Coronary artery (tissue), 2 donors: ENCODE measurements around the gene FUBP3.

ENCODE experiments used
- DNase-seq: peaks from one replicate; pipeline ENCODE4 v3.0.0-alpha.2; 2017; ENCODE audit warnings: low spot score
- H3K27ac ChIP-seq, 2 donors: fragments of 200-600 bp; sonication (generic); one replicate each; pipeline ENCODE4 v1.5.1; 2016 to 2019
- H3K4me3 ChIP-seq: fragments of 200-600 bp; sonication (generic); 2 replicates; pipeline ENCODE4 v1.5.1; 2016; ENCODE audit warnings: mild to moderate bottlenecking, moderate library complexity
- CTCF ChIP-seq: fragments of 200-600 bp; sonication (generic); IDR thresholded peaks from one replicate; pipeline ENCODE4 v1.5.1; 2019; ENCODE audit warnings: antibody characterized with exemption

The FUBP3 gene

GRCh38 chr9:130601100-130601499 is 21.7 kb downstream of the FUBP3 start:
- TF ChIP-seq CTCF = no peak
- Histone ChIP-seq H3K27ac (no peak overlapping the region), H3K4me3 (no peak overlapping the region)
- DNase-seq = no peak

GRCh38 chr9:130604295-130604694 is 24.9 kb downstream of the FUBP3 start:
- Histone ChIP-seq H3K4me3 (no peak overlapping the region), H3K27ac (no peak overlapping the region)
- TF ChIP-seq CTCF = no peak
- no peak for DNase-seq

GRCh38 chr9:130606887-130607600 is 27.7 kb downstream of the FUBP3 start:
- no peak for TF ChIP-seq CTCF
- Histone ChIP-seq H3K27ac (no peak overlapping the region), H3K4me3 (no peak overlapping the region)
- no peak for DNase-seq

- no peak for DNase-seq
- TF ChIP-seq CTCF = no peak
- Histone ChIP-seq H3K4me3 (no peak overlapping the region), H3K27ac (no peak overlapping the region)
Observed at GRCh38 chr9:130607640-130608420, 28.5 kb downstream of the FUBP3 start.

- no peak for TF ChIP-seq CTCF
- no peak for DNase-seq
- Histone ChIP-seq H3K27ac (no peak overlapping the region), H3K4me3 (no peak overlapping the region)
Observed at GRCh38 chr9:130608554-130609134, 29.3 kb downstream of the FUBP3 start.

GRCh38 chr9:130609163-130609562 is 29.8 kb downstream of the FUBP3 start:
- DNase-seq = no peak
- Histone ChIP-seq H3K27ac (no peak overlapping the region), H3K4me3 (no peak overlapping the region)
- TF ChIP-seq CTCF = no peak
